Measurements from ENCODE around the gene TMEM273. TPM values are rescaled to one million over a fixed set of nuclear protein-coding genes. Genes with fewer than 3 reads are reported as not detected.

The TMEM273 gene
- total RNA-seq, 2 donors from 2014 or later, result 9.6 to 14.8 TPM

GRCh38 chr10:49113741-49114141 lies 74.5 kb downstream of the TMEM273 start:
- Histone ChIP-seq H3K27ac (peak overlapping the region; percentile 79), H3K36me3 (no peaks in the 10 kb centered on the region), H3K4me3 (peak overlapping the region; percentile 83), H3K9me3 (no peaks in the 10 kb centered on the region), H3K27me3 (replicated peaks; ENCODE audit: insufficient read depth) (no peaks in the 10 kb centered on the region), H3K4me1 (ENCODE audit: control insufficient read depth in 1 of 2, low read depth in 2 of 2) (peaks cover 33 to 65% of the 10 kb centered on the region in 2 donors)
- TF ChIP-seq CTCF (IDR thresholded peaks at IDR 0.05), result no peak
- no peak for ATAC-seq (ENCODE audit: insufficient number of reproducible peaks, low FRiP score, low read depth)
- DNase-seq (ENCODE audit: low spot score), result no peak

- Histone ChIP-seq H3K27me3 (replicated peaks; ENCODE audit: insufficient read depth) (no peaks in the 10 kb centered on the region), H3K27ac (peak overlapping the region; percentile 3 to 79), H3K4me1 (ENCODE audit: control insufficient read depth in 1 of 2, low read depth in 2 of 2) (peaks cover 33 to 74% of the 10 kb centered on the region in 2 donors), H3K4me3 (peak overlapping the region; percentile 83), H3K9me3 (no peaks in the 10 kb centered on the region), H3K36me3 (no peaks in the 10 kb centered on the region)
- no peak for TF ChIP-seq CTCF (IDR thresholded peaks at IDR 0.05)
- ATAC-seq (ENCODE audit: insufficient number of reproducible peaks, low FRiP score, low read depth) (no peak), DNase-seq (ENCODE audit: low spot score) (no peak)
These were observed 75.3 kb downstream of the TMEM273 start for GRCh38 chr10:49112851-49113250.

- H3K27ac ChIP-seq, result peak overlapping the region in 1 of 2 donors; percentile 69
- peaks cover 34 to 82% of the 10 kb centered on the region in 2 donors for H3K4me1 ChIP-seq (ENCODE audit: control insufficient read depth in 1 of 2, low read depth in 2 of 2)
- no peaks in the 10 kb centered on the region for H3K27me3 ChIP-seq (replicated peaks; ENCODE audit: insufficient read depth)
- DNase-seq (ENCODE audit: low spot score), result no peak
- ATAC-seq (ENCODE audit: insufficient number of reproducible peaks, low FRiP score, low read depth), result no peak
- no peaks in the 10 kb centered on the region for H3K9me3 ChIP-seq
- no peak overlapping the region for H3K4me3 ChIP-seq
- H3K36me3 ChIP-seq, result no peaks in the 10 kb centered on the region
- TF ChIP-seq CTCF (IDR thresholded peaks at IDR 0.05), result no peak
These were observed 76.1 kb downstream of the TMEM273 start for GRCh38 chr10:49112098-49112497.

- Histone ChIP-seq H3K9me3 (no peaks in the 10 kb centered on the region), H3K4me3 (no peak overlapping the region), H3K27ac (peak overlapping the region; percentile 46 to 69), H3K27me3 (replicated peaks; ENCODE audit: insufficient read depth) (no peaks in the 10 kb centered on the region), H3K4me1 (ENCODE audit: control insufficient read depth in 1 of 2, low read depth in 2 of 2) (peaks cover 42 to 83% of the 10 kb centered on the region in 2 donors), H3K36me3 (no peaks in the 10 kb centered on the region)
- TF ChIP-seq CTCF (IDR thresholded peaks at IDR 0.05), result no peak
- DNase-seq (ENCODE audit: low spot score) (no peak), ATAC-seq (ENCODE audit: insufficient number of reproducible peaks, low FRiP score, low read depth) (no peak)
These were observed 76.9 kb downstream of the TMEM273 start for GRCh38 chr10:49111320-49111698.

GRCh38 chr10:49110684-49111319 lies 77.4 kb downstream of the TMEM273 start:
- DNase-seq (ENCODE audit: low spot score) (no peak), ATAC-seq (ENCODE audit: insufficient number of reproducible peaks, low FRiP score, low read depth) (no peak)
- no peaks in the 10 kb centered on the region for H3K9me3 ChIP-seq
- TF ChIP-seq CTCF (IDR thresholded peaks at IDR 0.05), result no peak
- peak overlapping the region; percentile 46 to 69 for H3K27ac ChIP-seq
- H3K27me3 ChIP-seq (replicated peaks; ENCODE audit: insufficient read depth), result no peaks in the 10 kb centered on the region
- H3K36me3 ChIP-seq, result no peaks in the 10 kb centered on the region
- peaks cover 47 to 87% of the 10 kb centered on the region in 2 donors for H3K4me1 ChIP-seq (ENCODE audit: control insufficient read depth in 1 of 2, low read depth in 2 of 2)
- no peak overlapping the region for H3K4me3 ChIP-seq

All from thoracic aorta (tissue), 2 donors.